Endothelial cell of umbilical vein (primary cell): Measurements from ENCODE around the gene DENND1A. TPM values are rescaled to one million over a fixed set of nuclear protein-coding genes. Genes with fewer than 3 reads are reported as not detected.

ENCODE experiments used
- BruUV-seq: library from RNA; stranded (reverse); fragments of 400-500 nt; replicated peaks from 2 replicates; lab custom pipeline; 2021; lab: Mats Ljungman, UMichigan
- CTCF ChIA-PET: fragments of 300-600, 350-600 bp; sonication (Branson Sonifier 250); formaldehyde crosslinking; loops from one replicate; lab custom pipeline; 2021; ENCODE audit warnings: antibody characterized with exemption, inconsistent platforms; lab: Charles Lee
- POLR2A ChIA-PET: fragments of 300-600, 350-600 bp; sonication (Branson Sonifier 250); formaldehyde crosslinking; loops from one replicate; lab custom pipeline; 2021; ENCODE audit warnings: antibody characterized with exemption, inconsistent platforms; lab: Charles Lee
- DNase-seq: peaks from one replicate; pipeline ENCODE4 v3.0.0-alpha.2; 2011; ENCODE audit warnings: low read depth, low spot score
- FAIRE-seq: peaks from 2 replicates; lab custom pipeline; 2011; peaks lifted over from hg19 to GRCh38; lab: Jason Lieb, UNC
- H2AFZ ChIP-seq: 2 replicates; pipeline ENCODE4 v1.6.0; 2012; ENCODE audit warnings: low read depth, low read length, control low read depth, inconsistent platforms
- H3K27ac ChIP-seq: 2 replicates; pipeline ENCODE4 v1.5.1; 2011; ENCODE audit warnings: low read depth, mild to moderate bottlenecking, control low read depth, low read length, moderate library complexity; ENCODE audit not compliant: insufficient read depth
- H3K27me3 ChIP-seq, 2 experiments: 2 replicates each; pipeline versions ENCODE4 v1.6.0 to v1.6.1; 2011; ENCODE audit warnings: low read length in 2 of 2, mixed read lengths in 1 of 2; ENCODE audit not compliant: control insufficient read depth in 2 of 2, insufficient read depth in 2 of 2
- H3K36me3 ChIP-seq, 2 experiments: 2 replicates in 1 of 2; 3 replicates in 1 of 2; pipeline ENCODE4 v1.5.1; 2011; ENCODE audit warnings: low read length in 2 of 2, mild to moderate bottlenecking in 1 of 2, moderate library complexity in 1 of 2; ENCODE audit not compliant: control insufficient read depth in 2 of 2, insufficient read depth in 2 of 2; ENCODE audit errors: extremely low read depth in 1 of 2
- H3K4me1 ChIP-seq: 3 replicates; pipeline ENCODE4 v1.5.1; 2011; ENCODE audit warnings: mild to moderate bottlenecking, low read length; ENCODE audit not compliant: control insufficient read depth, insufficient read depth; ENCODE audit errors: extremely low read depth
- H3K4me2 ChIP-seq: 2 replicates; pipeline ENCODE4 v1.6.1; 2011; ENCODE audit warnings: low read length, control low read depth, mixed read lengths; ENCODE audit not compliant: insufficient read depth
- H3K4me3 ChIP-seq, 3 experiments: fragments of 200-600 bp in 1 of 3; sonication (generic), shearing (Covaris generic) in 1 of 3; replicated peaks in 1 of 3; 2 replicates each; pipeline ENCODE4 v1.5.1; 2011 to 2016; ENCODE audit warnings: control low read depth in 3 of 3, low read length in 3 of 3, mild to moderate bottlenecking in 2 of 3, inconsistent platforms in 1 of 3, low read depth in 1 of 3, moderate library complexity in 1 of 3; ENCODE audit not compliant: insufficient read depth in 1 of 3
- H3K79me2 ChIP-seq: 2 replicates; pipeline ENCODE4 v1.6.0; 2012; ENCODE audit warnings: low read length, inconsistent platforms; ENCODE audit not compliant: control insufficient read depth, insufficient read depth
- H3K9ac ChIP-seq: replicated peaks from 2 replicates; pipeline ENCODE3; 2011; ENCODE audit warnings: low read length, control low read depth; ENCODE audit not compliant: insufficient read depth; ENCODE audit errors: extremely low read depth
- H3K9me1 ChIP-seq: replicated peaks from 3 replicates; pipeline ENCODE4 v1.6.0; 2011; ENCODE audit warnings: mild to moderate bottlenecking, low read length; ENCODE audit not compliant: control insufficient read depth, insufficient read depth; ENCODE audit errors: extremely low read depth
- H3K9me3 ChIP-seq: replicated peaks from 2 replicates; pipeline ENCODE4 v1.5.1; 2012; ENCODE audit warnings: low read length, inconsistent platforms; ENCODE audit not compliant: control insufficient read depth, insufficient read depth
- H4K20me1 ChIP-seq: replicated peaks from 2 replicates; pipeline ENCODE3; 2011; ENCODE audit warnings: mild to moderate bottlenecking, low read length; ENCODE audit not compliant: control insufficient read depth, insufficient read depth; ENCODE audit errors: extremely low read depth
- EZH2 ChIP-seq: IDR thresholded peaks from 2 replicates; pipeline ENCODE4 v1.6.1; 2012; ENCODE audit warnings: borderline replicate concordance, low read depth, mild to moderate bottlenecking, moderate library complexity, low read length, inconsistent platforms; ENCODE audit not compliant: severe bottlenecking
- FOS ChIP-seq: IDR thresholded peaks from 2 replicates; pipeline ENCODE4 v1.6.1; 2011; ENCODE audit warnings: mild to moderate bottlenecking, low read length, moderate library complexity, borderline replicate concordance; ENCODE audit not compliant: insufficient read depth
- GATA2 ChIP-seq: IDR thresholded peaks from 2 replicates; pipeline ENCODE4 v1.7.0; 2011; ENCODE audit warnings: low read depth, mild to moderate bottlenecking, moderate library complexity, mixed read lengths, low read length; ENCODE audit not compliant: insufficient read length, insufficient read depth
- JUN ChIP-seq: IDR thresholded peaks from 2 replicates; pipeline ENCODE4 v1.6.1; 2011; ENCODE audit warnings: borderline replicate concordance, low read depth; ENCODE audit not compliant: insufficient read length, insufficient read depth
- MAX ChIP-seq: IDR thresholded peaks from 2 replicates; pipeline ENCODE4 v1.6.1; 2011; ENCODE audit not compliant: insufficient read depth, insufficient read length
- MYC ChIP-seq: IDR thresholded peaks from one replicate; pipeline ENCODE4 v1.6.1; 2011; ENCODE audit warnings: mild to moderate bottlenecking, low read depth, low read length
- POLR2A ChIP-seq: IDR thresholded peaks from 2 replicates; pipeline ENCODE4 v1.6.1; 2012; ENCODE audit warnings: low read depth, mild to moderate bottlenecking, control low read depth, low read length
- POLR2AphosphoS5 ChIP-seq: IDR thresholded peaks from 2 replicates; pipeline ENCODE4 v1.6.1; 2012; ENCODE audit warnings: low read depth, mild to moderate bottlenecking, control low read depth, low read length, moderate library complexity; ENCODE audit not compliant: insufficient read depth
- dilution Hi-C: fragments of 300-500 bp; cut with MboI; formaldehyde crosslinking; loops from one replicate; pipeline ENCODE4 v1.15.0; 2019; ENCODE audit warnings: low sequenced_read_pairs; ENCODE audit not compliant: extremely low pct_ligation_motif_present
- intact Hi-C: fragments of 100-400 bp; cut with micrococcal nuclease; formaldehyde crosslinking; loops from one replicate; pipeline ENCODE4 v1.10.0; 2022
- polyA plus RNA-seq, 4 experiments: library from polyadenylated mRNA; depleted of rRNA in 3 of 4; stranded (reverse) in 3 of 4; unstranded in 1 of 4; fragments of >200 nt; gene quantifications; 2 replicates each; pipeline versions ENCODE4 v1.2.1 to v1.2.3, GENCODE V29; 2011 to 2012; ENCODE audit warnings: missing spikeins in 1 of 4
- total RNA-seq: library from RNA; stranded (reverse); gene quantifications from 2 replicates; pipeline ENCODE4 v1.2.3, GENCODE V29; 2021
- TF ChIP-seq, protein P1 (sequence below), 2 donors: IDR thresholded peaks; 1 replicate in 1 of 2; 2 replicates in 1 of 2; pipeline ENCODE4 v1.5.1; 2011; ENCODE audit warnings: low read length in 2 of 2, mild to moderate bottlenecking in 2 of 2, moderate library complexity in 2 of 2, control low read depth in 1 of 2, inconsistent platforms in 1 of 2, low read depth in 1 of 2; ENCODE audit not compliant: insufficient read depth in 1 of 2; ENCODE audit errors: extremely low read depth in 1 of 2

Gene DENND1A
- total and polyA plus RNA-seq, 2 donors (not counting 3 experiments of a cell fraction or from before 2014, with no cell fraction given): 18.5 to 24.5 TPM

DNA sequence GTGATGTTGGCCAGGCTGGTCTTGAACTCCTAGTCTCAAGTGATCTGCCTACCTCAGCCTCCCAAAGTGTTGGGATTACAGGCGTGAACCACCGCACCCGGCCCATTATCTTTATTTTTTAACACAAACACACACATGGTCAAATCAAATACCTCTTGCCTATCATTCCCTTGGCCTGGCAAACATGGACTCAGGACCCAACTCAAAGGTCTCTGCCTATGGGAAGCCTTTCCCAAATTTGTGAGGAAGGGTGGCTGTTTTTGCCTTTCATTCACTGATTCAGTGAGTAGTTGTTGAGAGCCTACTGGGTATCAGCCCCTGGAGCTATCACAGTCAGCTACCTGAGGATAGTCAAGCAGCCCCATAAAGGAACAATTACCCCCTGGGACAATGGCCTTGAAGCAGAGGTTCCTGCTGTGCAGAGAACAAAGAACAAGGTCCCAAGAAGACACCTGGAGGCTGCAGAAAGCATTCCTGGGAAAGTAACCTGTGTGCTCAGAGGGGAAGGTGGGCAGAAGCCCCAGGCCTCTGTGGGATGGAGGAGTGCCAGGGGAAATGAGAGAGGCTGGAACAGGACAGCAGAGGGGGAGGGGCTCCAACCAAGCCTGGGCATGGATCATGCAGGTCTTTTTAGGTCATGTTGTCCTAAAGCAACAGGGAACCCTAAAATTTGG is 447.5 kb downstream of the DENND1A start:
- Histone ChIP-seq H3K27me3 (no peaks in the 10 kb centered on the region), H3K9me1 (no peaks in the 10 kb centered on the region), H4K20me1 (no peaks in the 10 kb centered on the region), H2AFZ (no peak overlapping the region), H3K4me1 (no peaks in the 10 kb centered on the region), H3K79me2 (no peaks in the 10 kb centered on the region), H3K4me2 (no peak overlapping the region), H3K9ac (no peak overlapping the region), H3K27ac (no peak overlapping the region), H3K9me3 (no peaks in the 10 kb centered on the region), H3K4me3 (no peak overlapping the region), H3K36me3 (no peaks in the 10 kb centered on the region)
- FAIRE-seq (no peak), DNase-seq (no peak)
- TF ChIP-seq, protein P1, sequence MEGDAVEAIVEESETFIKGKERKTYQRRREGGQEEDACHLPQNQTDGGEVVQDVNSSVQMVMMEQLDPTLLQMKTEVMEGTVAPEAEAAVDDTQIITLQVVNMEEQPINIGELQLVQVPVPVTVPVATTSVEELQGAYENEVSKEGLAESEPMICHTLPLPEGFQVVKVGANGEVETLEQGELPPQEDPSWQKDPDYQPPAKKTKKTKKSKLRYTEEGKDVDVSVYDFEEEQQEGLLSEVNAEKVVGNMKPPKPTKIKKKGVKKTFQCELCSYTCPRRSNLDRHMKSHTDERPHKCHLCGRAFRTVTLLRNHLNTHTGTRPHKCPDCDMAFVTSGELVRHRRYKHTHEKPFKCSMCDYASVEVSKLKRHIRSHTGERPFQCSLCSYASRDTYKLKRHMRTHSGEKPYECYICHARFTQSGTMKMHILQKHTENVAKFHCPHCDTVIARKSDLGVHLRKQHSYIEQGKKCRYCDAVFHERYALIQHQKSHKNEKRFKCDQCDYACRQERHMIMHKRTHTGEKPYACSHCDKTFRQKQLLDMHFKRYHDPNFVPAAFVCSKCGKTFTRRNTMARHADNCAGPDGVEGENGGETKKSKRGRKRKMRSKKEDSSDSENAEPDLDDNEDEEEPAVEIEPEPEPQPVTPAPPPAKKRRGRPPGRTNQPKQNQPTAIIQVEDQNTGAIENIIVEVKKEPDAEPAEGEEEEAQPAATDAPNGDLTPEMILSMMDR (IDR thresholded peaks at IDR 0.05; ENCODE audit: extremely low read depth in 1 of 2, insufficient read depth in 1 of 2, low read depth in 1 of 2, low read length in 2 of 2): no peak
- no peak for TF ChIP-seq MAX
- TF ChIP-seq POLR2A: no peak
- no peak for TF ChIP-seq JUN
- TF ChIP-seq MYC: no peak
- TF ChIP-seq GATA2: no peak
- no peak for TF ChIP-seq EZH2
- no peak for TF ChIP-seq FOS
- no peak for TF ChIP-seq POLR2AphosphoS5
- intact Hi-C loops (no loop called here), dilution Hi-C loops (no loop called here)
- ChIA-PET POLR2A (no interaction called here), CTCF (no interaction called here)
- no TSS peak for BruUV-seq
